Measurements from ENCODE around the gene PHACTR2.

DNA sequence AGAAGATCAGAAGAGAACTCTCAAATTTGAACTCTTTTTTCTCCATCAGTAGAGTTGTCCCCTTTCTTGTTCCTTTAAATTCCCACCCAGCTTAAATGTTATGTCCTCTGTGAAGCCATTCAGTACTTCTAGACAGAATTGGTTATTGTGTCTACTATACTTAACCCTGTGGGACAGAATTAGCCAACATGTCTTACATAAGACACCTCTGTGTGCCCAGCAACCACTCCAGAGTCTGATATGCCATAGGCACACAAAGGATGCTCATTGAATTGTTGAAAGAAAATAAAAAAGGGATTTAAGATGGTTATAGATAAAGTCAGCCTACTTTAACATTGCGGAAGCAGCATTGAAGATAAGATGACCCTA is 88.4 kb downstream of the PHACTR2 start:
- TF ChIP-seq, protein P1, sequence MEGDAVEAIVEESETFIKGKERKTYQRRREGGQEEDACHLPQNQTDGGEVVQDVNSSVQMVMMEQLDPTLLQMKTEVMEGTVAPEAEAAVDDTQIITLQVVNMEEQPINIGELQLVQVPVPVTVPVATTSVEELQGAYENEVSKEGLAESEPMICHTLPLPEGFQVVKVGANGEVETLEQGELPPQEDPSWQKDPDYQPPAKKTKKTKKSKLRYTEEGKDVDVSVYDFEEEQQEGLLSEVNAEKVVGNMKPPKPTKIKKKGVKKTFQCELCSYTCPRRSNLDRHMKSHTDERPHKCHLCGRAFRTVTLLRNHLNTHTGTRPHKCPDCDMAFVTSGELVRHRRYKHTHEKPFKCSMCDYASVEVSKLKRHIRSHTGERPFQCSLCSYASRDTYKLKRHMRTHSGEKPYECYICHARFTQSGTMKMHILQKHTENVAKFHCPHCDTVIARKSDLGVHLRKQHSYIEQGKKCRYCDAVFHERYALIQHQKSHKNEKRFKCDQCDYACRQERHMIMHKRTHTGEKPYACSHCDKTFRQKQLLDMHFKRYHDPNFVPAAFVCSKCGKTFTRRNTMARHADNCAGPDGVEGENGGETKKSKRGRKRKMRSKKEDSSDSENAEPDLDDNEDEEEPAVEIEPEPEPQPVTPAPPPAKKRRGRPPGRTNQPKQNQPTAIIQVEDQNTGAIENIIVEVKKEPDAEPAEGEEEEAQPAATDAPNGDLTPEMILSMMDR (conservative IDR thresholded peaks at IDR 0.05): no peak
- no peak for TF ChIP-seq ZFX (IDR thresholded peaks at IDR 0.05)
